ENCODE data around the gene DBN1.
A peak's percentile ranks its signal among the peaks of the same experiment; 100 is the strongest.

The DBN1 gene

GRCh38 chr5:177504086-177505056 lies 30.9 kb upstream of the DBN1 start:
- no peak for DNase-seq

GRCh38 chr5:177503351-177504085 lies 30.1 kb upstream of the DBN1 start:
- no peak for DNase-seq

- DNase-seq, result no peak
These were observed 29.5 kb upstream of the DBN1 start for GRCh38 chr5:177502886-177503285.

- DNase-seq, result no peak
These were observed 28.6 kb upstream of the DBN1 start for GRCh38 chr5:177501874-177502678.

GRCh38 chr5:177500685-177501522 lies 27.5 kb upstream of the DBN1 start:
- DNase-seq, result peak; percentile 57

- DNase-seq, result no peak
These were observed 26.4 kb upstream of the DBN1 start for GRCh38 chr5:177499842-177500241.

GRCh38 chr5:177498013-177498787 lies 24.8 kb upstream of the DBN1 start:
- DNase-seq, result no peak

- DNase-seq, result peak; percentile 80
These were observed 24.0 kb upstream of the DBN1 start, which contains the start of gene PDLIM7 for GRCh38 chr5:177497292-177498012. Gene PDLIM7, minus strand, starts transcription at chr5:177497604. Its CDS starts 1,092 bp downstream, at chr5:177496512.

- peak; percentile 33 for DNase-seq
These were observed 23.4 kb upstream of the DBN1 start for GRCh38 chr5:177496727-177497291.

- no peak for DNase-seq
These were observed 22.8 kb upstream of the DBN1 start for GRCh38 chr5:177496070-177496726.

GRCh38 chr5:177495243-177496060 lies 22.0 kb upstream of the DBN1 start:
- DNase-seq, result no peak

GRCh38 chr5:177494346-177495195 lies 21.1 kb upstream of the DBN1 start:
- DNase-seq, result no peak

- no peak for DNase-seq
These were observed 20.4 kb upstream of the DBN1 start for GRCh38 chr5:177493795-177494345.

- DNase-seq, result no peak
These were observed 19.4 kb upstream of the DBN1 start for GRCh38 chr5:177492841-177493240.

- DNase-seq, result no peak
These were observed 18.7 kb upstream of the DBN1 start for GRCh38 chr5:177491983-177492746.

GRCh38 chr5:177491429-177491945 lies 18.1 kb upstream of the DBN1 start:
- no peak for DNase-seq
